SKM-1 treated with dmso at 0.1 percent for 144 hours (cell line): ENCODE results near the gene SPIN2B.
"Not testable (repeated sequence)": the region's sequence is repeated elsewhere in the genome, so short reads cannot be mapped to it uniquely, and the experiment has no call there.

ENCODE experiments used
- DNase-seq: peaks from one replicate; lab custom pipeline; 2025; ENCODE audit not compliant: unreplicated experiment; lab: John Stamatoyannopoulos, UW

SPIN2B gene

GRCh38 chrX:57121162-57121755, at the start of gene SPIN2B:
SPIN2B (minus strand) TSS chrX:57121548.
- DNase-seq, result peak; percentile 72

GRCh38 chrX:57156397-57157049, 35.2 kb upstream of the SPIN2B start:
- DNase-seq, result no peak

- DNase-seq, result no peak
Measured at GRCh38 chrX:57155171-57155570, 33.8 kb upstream of the SPIN2B start.

GRCh38 chrX:57152222-57152621, 30.9 kb upstream of the SPIN2B start:
- not testable (repeated sequence) for DNase-seq

- no peak for DNase-seq
Measured at GRCh38 chrX:57138674-57139073, 17.3 kb upstream of the SPIN2B start.

GRCh38 chrX:57137501-57137900, 16.2 kb upstream of the SPIN2B start:
- no peak for DNase-seq

GRCh38 chrX:57137073-57137472, 15.7 kb upstream of the SPIN2B start, which contains the start of gene SPIN2A:
SPIN2A (minus strand) TSS chrX:57137397; CDS start chrX:57136597, 800 bp downstream.
- not testable (repeated sequence) for DNase-seq

GRCh38 chrX:57136589-57136988, 15.2 kb upstream of the SPIN2B start:
- not testable (repeated sequence) for DNase-seq

- DNase-seq, result no peak
Measured at GRCh38 chrX:57135287-57135686, 13.9 kb upstream of the SPIN2B start.

GRCh38 chrX:57134702-57135101, 13.4 kb upstream of the SPIN2B start:
- DNase-seq, result no peak

GRCh38 chrX:57133706-57134105, 12.4 kb upstream of the SPIN2B start:
- no peak for DNase-seq

- DNase-seq, result not testable (repeated sequence)
Measured at GRCh38 chrX:57133284-57133683, 11.9 kb upstream of the SPIN2B start.

- DNase-seq, result no peak
Measured at GRCh38 chrX:57132046-57132445, 10.7 kb upstream of the SPIN2B start.

GRCh38 chrX:57121816-57122215, 468 bp upstream of the SPIN2B start:
- DNase-seq, result no peak

GRCh38 chrX:57120619-57121161, 658 bp downstream of the SPIN2B start:
- DNase-seq, result not testable (repeated sequence)

GRCh38 chrX:57119416-57119815, 1.9 kb downstream of the SPIN2B start:
- DNase-seq, result no peak

GRCh38 chrX:57117566-57117965, 3.8 kb downstream of the SPIN2B start:
- DNase-seq, result not testable (repeated sequence)

GRCh38 chrX:57104921-57105398, 16.4 kb downstream of the SPIN2B start:
- DNase-seq, result no peak

- no peak for DNase-seq
Measured at GRCh38 chrX:57104406-57104805, 16.9 kb downstream of the SPIN2B start.

GRCh38 chrX:57103489-57103888, 17.9 kb downstream of the SPIN2B start:
- no peak for DNase-seq

- not testable (repeated sequence) for DNase-seq
Measured at GRCh38 chrX:57102918-57103317, 18.4 kb downstream of the SPIN2B start.

GRCh38 chrX:57083143-57083542, 38.2 kb downstream of the SPIN2B start:
- no peak for DNase-seq
